GM21515 (cell line): ENCODE measurements around the gene KSR1.
"Not testable (repeated sequence)": the region's sequence is repeated elsewhere in the genome, so short reads cannot be mapped to it uniquely, and the experiment has no call there.

Experiments
- ATAC-seq: cut with Tn5 transposase; IDR thresholded peaks from one replicate; pipeline ENCODE4 v1.9.1; 2021; ENCODE audit not compliant: unreplicated experiment

KSR1 gene

GRCh38 chr17:27452828-27453227, 3.4 kb upstream of the KSR1 start:
- no peak for ATAC-seq

- ATAC-seq = no peak
Measured at GRCh38 chr17:27453471-27453870, 2.8 kb upstream of the KSR1 start.

DNA sequence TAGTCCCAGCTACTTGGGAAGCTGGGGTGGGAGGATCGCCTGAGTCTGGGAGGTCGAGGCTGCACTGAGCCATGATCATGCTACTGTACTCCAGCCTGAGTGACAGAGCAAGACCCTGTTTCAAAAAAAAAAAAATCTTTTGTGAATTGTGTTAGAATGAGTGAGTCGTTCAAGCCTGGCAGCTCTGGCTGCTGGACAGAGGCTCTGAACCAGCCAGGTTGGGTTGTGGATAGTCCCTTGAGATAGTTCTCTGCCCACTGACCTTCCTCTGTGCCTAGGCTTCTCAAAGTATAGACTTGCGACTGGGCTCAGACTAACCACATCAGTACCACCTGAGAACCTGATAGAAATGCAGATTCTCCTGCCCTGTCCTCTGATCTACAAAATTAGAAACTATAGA, 2.2 kb upstream of the KSR1 start:
- no peak for ATAC-seq

DNA sequence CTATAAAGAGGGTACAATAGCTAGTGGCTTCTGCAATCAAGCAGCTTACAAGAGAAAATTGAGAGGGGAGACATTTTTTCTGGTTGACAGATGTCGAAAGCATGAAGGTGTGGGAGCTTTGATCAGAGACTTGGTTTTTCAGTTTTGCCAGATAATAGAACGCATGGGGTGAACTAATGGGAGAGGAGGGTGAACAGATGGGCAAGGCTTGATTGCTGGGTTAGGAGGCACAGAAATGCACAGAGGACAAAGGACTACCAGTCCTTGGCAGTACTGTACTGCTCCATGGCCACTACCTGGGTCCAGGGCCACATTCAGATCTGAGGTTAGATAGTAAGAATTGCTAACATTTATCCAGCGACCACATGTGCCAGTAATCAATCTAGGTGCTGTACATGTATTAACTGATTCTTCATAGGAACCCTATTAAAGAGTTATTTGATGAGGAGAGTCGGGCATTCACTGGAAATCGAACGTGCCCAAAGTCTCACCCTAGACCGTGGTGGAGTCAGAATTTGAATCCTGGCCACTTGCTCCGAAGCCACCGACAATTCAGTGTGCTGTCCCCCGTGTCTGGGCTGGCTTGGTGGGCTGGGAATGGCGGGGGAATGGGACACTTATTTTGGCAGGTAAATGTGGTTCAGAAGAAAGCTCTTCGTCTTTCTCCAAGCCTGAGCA, 873 bp upstream of the KSR1 start:
- no peak for ATAC-seq

GRCh38 chr17:27456681-27457359, 572 bp downstream of the KSR1 start:
- no peak for ATAC-seq

- no peak for ATAC-seq
Measured at GRCh38 chr17:27457360-27457715, 1.1 kb downstream of the KSR1 start.

DNA sequence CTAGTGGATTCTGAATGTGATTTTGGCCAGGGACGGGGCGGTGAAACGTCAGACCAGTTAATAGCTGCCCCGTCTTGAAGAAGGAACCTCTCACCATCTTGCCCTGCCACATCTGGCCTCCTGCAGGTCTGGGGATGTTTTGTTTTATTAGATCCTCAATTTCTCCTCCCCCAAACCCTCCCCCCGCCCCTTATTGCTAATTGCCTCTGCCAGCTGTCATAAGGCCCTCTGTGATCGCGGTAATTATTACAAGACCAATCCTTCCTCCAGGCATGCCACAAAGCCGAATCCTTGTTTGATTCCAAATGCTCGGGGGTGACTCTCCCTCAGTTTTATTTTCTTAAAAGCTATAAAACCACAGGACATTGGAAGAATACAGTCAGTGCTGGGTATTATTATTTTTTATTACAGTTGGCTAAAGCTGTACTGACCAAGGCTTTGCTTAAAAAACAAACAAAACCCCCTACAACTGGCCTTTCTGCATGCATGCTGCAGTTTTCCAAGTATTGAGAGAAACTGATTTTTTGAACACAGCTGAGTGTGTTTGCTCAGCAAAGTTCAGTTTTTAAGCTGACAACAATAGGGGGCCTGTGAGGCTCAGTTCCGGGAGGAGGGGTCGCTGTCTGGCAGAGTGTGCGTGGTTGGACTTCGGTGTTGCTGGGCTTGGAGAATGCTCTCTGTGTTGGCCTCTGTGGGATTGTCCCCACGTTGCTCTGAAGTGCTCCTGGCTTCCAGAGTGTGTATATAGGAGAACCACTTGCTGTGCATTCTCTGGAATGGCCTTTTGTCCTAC, 1.7 kb downstream of the KSR1 start:
- no peak for ATAC-seq

GRCh38 chr17:27458524-27458908, 2.3 kb downstream of the KSR1 start:
- ATAC-seq = no peak

GRCh38 chr17:27459433-27459832, 3.2 kb downstream of the KSR1 start:
- no peak for ATAC-seq

GRCh38 chr17:27460196-27460725, 4.0 kb downstream of the KSR1 start:
- ATAC-seq = no peak

GRCh38 chr17:27461192-27461859, 5.1 kb downstream of the KSR1 start:
- ATAC-seq = no peak

DNA sequence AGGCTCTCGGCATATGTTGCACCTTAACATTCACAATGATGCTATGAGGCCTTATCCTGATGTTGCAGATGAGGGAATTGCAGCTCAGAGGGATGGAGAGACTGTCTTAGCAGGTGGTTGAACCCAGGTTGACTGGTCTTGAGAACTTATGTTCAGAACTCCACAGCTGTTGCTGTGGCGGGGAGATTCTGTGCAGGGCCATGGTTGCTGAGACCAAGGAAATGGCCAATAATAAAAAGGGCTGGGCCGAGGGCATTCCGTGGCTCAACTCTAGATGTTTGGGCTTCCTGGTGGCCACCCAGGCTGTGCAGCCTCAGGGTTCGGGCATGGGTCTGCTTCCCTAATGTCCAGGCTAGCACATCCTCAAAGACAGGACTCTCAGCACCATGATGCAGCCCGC, 5.9 kb downstream of the KSR1 start:
- ATAC-seq = no peak

- ATAC-seq = no peak
Measured at GRCh38 chr17:27462714-27463113, 6.5 kb downstream of the KSR1 start.

DNA sequence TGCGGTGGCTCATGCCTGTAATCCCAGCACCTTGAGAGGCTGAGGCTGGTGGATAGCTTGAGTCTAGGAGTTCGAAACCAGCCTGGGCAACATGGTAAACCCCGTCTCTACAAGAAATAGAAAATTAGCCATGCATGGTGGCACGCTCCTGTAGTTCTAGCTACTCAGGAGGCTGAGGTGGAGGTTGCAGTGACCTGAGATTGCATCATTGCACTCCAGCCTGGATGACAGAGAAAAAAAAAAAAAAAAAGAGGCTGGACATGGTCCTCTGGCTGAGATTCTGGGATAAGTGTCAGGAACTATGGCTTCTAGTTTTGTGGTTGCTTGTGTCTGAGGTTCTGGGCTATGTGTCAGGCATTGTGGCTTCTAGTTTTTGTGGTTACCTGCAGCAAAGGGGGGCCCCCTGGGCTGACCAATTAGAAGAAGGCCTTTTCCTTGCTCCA, 7.0 kb downstream of the KSR1 start:
- no peak for ATAC-seq

DNA sequence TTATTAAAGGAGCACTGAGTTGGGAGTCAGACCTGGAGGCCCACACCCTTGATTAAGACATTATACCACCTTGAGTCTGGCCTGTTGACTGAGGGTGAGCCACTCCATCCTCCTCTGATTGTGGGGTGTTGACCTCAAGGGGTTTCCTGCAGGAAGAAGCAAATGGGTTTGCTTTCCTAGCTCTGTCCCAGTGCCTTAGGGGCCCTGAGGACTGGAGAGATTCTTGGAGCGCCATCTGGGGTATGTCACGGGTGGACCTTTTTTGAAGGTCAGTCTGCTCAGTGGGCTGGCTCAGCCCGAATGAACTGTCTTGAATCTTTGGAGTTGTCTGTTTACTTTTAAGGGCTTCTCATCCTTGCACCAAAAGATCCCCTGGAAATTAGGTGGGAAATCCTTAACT, 7.8 kb downstream of the KSR1 start:
- not testable (repeated sequence) for ATAC-seq

GRCh38 chr17:27464431-27464830, 8.2 kb downstream of the KSR1 start:
- no peak for ATAC-seq

GRCh38 chr17:27465875-27466274, 9.6 kb downstream of the KSR1 start:
- not testable (repeated sequence) for ATAC-seq

GRCh38 chr17:27466376-27466742, 10.1 kb downstream of the KSR1 start:
- no peak for ATAC-seq

DNA sequence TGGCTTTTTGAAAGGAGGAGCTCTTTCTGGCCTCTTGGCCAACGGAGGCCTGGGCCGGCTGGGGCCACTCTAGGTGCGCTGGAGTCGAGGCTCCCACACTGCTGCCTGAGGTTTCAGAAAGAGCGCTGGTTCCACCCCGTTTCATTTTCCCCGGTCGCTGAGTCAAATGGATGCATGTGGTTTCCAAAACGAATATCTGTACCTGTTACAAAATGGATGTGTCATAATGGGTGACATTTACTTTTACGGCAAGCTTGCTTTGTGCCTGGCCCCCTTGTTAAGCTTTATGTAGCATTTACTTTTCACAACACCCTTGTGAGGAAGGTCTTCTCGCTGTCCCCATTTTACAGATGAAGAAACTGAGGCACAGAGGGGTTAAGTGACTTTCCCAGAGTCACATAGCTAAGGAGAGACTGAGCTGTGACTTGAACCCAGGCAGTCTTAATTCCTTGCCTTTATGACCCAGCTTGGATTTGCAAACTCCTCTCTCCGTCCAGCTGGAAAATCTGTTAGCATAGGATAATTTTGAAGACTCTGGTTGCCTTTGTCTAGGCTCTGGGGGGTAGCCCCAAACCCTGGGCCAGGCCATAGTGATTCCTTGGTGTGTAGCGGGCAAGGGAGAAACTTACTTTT, 10.6 kb downstream of the KSR1 start:
- peak; percentile 66 for ATAC-seq

DNA sequence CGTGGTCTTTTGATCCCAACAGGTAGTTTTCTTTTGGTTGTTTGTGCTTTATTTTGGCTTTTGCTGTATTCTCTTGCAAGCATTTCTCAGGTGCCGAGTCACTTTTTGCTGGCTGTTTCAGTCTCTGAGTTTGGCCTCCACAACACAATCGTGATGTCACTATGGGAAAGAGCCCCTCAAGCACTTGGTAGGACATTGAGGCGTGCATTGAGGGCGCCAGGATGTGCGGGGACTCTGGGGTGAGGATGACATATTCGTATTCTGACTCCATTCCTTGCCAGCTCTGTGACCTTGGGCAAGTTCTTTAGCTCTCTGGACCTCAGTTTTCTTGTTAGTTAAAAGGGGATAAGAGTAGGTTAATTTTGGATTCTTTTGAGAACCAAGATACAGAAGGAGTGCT, 13.0 kb downstream of the KSR1 start:
- ATAC-seq = no peak
